NCI-H1930 (cell line): ENCODE data around the gene INPP5D.
"Not testable (repeated sequence)": the region's sequence is repeated elsewhere in the genome, so short reads cannot be mapped to it uniquely, and the experiment has no call there.

Experiments used
- DNase-seq, 2 experiments: peaks; one replicate each; lab custom pipeline; 2025; lab: John Stamatoyannopoulos, UW

The INPP5D gene

DNA sequence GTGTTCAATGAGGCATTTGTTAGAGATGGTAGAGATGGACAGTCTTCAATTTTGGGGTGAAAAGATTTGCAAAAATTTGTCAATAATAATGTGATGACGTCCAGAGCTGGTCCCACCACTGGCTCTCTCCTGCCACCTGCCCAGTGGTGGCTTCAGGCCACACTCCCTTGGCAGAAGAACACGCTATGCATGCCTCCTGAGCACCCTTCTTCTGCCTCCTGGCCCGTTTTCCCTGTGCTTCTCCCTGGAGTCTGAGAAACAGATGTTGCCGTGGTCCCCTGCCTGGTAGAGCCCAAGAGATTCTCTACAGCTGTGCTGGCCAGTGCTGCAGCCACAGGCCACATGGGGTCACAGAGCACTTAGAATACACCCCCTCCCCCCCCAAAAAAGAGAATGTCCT is 33.6 kb downstream of the INPP5D start:
- no peak for DNase-seq

DNA sequence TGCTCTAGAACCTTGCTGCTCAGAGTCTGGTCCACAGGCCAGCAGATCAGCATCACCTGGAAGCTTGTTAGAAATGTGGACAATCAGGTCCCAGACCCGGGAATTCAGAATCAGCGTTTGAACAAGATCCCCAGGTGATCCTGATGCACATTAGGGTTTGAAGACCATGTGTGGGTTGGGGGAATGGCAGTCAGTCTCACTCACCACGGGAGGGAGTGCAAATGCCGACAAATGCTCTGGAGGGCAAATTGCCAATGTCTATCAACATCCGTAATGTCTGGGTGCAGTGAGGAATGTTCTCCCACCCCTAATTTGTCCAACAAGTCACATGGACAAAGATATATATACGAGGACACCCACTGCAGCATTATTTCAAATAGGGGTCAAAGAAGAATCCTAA is 34.5 kb downstream of the INPP5D start:
- no peak for DNase-seq

DNA sequence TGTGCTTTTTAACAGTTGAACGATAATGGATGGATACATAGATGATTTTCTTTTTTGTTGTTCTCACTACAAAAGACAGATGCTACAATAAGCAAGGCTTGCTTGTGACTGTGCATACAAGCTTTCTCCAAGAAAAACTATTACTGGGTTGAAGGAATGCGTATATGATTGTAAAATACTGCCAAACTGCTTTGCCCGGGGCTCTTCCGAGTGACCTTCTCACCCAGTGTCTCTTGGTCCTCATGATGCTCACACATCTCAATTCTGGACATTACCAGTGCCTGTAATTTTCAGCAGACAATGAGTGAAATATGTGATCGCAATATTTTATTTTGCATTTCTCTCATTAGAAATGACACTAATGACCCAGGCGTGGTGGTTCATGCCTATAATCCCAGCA is 35.9 kb downstream of the INPP5D start:
- no peak for DNase-seq

- DNase-seq, result no peak
These were observed 38.5 kb downstream of the INPP5D start for GRCh38 chr2:233098618-233099017.

DNA sequence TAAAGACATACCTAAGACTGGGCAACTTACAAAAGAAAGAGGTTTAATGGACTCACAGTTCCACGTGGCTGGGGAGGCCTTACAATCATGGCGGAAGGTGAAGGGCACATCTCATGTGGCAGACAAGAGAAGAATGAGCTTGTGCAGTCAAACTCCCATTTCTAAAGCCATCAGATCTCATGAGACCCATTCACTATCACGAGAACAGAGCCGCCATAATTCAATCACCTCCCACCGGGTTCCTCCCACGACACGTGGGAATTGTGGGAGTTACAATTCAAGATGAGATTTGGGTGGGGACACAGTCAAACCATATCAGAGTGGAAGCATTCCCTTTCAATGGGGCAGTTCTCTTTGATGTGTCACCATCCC is 39.7 kb downstream of the INPP5D start:
- DNase-seq, result not testable (repeated sequence)

GRCh38 chr2:233100192-233100998 is 40.3 kb downstream of the INPP5D start:
- no peak for DNase-seq

GRCh38 chr2:233101141-233101540 is 41.0 kb downstream of the INPP5D start:
- DNase-seq, result no peak

GRCh38 chr2:233101816-233102215 is 41.7 kb downstream of the INPP5D start:
- DNase-seq, result no peak

- no peak for DNase-seq
These were observed 45.2 kb downstream of the INPP5D start for GRCh38 chr2:233105156-233105895.

DNA sequence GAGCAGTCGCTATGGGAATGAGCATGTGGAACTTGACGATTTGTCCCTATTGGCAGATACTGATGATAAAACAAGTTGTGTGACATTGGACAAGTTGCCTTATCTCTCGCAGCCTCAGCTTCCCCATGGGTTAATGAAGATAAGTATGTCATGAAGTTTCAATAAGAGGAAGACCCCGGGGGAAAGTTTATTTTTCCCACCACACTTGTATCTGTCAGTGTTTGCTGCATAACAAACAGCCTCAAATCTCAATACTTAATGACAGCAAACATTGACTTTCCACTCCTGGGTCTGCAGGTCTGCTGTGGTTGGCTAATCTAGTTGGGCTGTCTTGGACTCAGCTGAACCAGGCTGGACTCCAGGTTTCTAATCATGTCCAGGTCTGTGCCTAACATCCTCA is 45.8 kb downstream of the INPP5D start:
- DNase-seq, result no peak

DNA sequence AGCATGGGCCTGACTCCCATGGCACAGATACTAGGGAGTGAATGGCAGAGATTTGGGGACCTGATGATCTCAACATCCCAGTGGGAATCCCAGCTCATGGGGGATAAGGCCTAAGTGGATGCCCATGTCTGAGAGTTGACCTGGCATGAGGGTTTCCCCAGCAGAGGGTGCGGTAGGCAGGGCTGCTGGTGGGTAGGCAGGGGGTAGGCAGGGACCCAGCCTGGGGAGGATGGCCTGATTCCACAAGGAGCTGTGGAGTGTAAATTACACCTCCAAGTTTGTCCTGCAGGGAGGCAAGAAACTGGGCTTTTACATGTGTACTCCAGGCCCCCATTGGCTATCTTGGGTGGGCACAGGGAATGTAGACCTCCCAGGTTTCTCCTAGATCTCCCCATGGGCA is 46.9 kb downstream of the INPP5D start:
- DNase-seq, result no peak

GRCh38 chr2:233107831-233108300 is 47.7 kb downstream of the INPP5D start:
- no peak for DNase-seq

GRCh38 chr2:233108611-233109490 is 48.7 kb downstream of the INPP5D start:
- DNase-seq, result no peak

DNA sequence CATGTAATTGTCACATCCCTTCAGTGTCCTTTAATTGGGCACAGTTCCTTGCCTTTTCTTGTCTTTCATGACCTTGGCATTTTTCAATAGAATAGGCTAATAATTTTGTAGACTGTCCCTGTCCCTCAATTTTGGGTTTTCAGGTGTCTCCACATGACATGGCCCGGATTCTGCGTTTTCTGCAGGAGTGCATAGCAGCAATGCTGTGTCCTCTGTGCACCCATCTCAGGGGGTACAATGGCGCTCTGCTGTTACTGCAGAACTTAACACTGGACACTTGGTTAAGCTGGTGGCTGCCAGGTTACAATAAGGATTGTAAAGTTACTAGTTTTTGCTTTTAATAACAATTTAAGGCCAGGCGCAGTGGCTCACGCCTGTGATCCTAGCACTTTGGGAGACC is 51.3 kb downstream of the INPP5D start:
- DNase-seq, result no peak

DNA sequence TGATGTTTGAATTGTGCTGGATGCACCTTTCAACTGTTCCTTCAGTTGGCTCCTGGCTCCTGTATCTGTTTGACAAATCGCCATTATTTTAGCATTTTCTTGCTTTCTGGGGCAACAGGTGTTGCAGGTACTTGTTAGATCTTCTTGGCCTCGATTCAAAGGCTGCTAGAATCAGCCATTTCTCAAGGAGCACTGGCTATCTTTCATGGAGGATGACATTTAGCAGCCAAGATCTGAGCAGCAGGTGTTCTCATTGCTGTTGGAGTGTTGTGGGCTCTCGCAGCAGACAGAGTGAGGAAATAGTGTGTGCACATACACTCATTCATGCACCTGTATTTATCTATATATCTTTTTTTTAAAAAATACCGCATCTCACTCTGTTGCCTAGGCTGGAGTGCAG is 52.2 kb downstream of the INPP5D start:
- DNase-seq, result no peak

DNA sequence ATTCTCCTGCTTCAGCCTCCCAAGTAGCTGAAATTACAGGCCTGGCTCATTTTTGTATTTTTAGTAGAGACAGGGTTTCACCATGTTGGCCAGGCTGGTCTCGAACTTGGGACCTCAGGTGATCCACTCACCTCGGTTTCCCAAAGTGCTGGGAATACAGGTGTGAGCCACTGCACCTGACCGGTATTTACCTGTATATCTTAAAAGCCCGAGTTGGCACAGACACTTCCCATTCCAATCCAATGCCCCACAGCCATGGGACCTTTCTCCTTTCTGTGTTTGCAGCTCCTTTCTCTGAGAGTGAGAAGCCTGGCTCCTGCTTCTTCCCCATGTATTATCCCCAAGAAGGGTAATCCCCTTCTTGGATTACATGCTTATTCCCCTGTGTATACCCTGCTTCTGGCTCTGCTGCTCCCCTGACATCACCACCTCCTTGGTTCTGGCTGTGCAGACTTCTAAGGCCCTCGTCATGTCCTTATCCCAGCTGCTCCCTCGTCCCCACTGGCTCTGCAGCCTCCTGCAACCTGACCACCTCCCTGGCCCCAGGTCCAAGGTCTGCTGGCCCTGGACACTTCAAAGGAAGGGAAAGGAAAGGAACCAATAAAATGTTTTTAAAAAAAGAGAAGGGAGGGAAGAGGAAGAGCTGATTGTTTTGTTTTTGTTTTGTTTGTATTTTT is 52.8 kb downstream of the INPP5D start:
- no peak for DNase-seq

DNA sequence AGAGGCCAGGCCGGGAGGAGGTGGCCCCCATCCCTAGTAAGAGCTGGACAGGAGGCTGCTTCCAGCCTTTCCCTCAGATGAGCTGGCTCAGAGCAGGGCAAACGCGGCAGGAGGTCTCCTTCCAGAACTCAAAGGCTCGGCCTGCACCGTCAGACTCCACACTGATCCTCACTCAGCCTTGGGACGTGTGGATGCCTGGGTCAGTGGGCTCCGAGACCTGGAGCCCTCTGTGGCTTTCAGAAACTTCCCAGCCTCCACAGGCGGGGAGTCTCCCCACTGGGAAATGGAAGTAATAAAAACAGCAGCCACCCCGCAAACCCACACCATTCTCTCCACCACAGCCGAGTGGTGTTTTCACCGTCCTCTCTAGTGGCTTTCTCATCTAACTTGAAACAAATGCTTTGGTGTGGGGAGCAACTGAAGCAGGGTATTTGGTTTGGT is 54.3 kb downstream of the INPP5D start:
- DNase-seq, result no peak

- DNase-seq, result no peak
These were observed 55.0 kb downstream of the INPP5D start for GRCh38 chr2:233115121-233115520.

- no peak for DNase-seq
These were observed 55.6 kb downstream of the INPP5D start for GRCh38 chr2:233115741-233116140.

DNA sequence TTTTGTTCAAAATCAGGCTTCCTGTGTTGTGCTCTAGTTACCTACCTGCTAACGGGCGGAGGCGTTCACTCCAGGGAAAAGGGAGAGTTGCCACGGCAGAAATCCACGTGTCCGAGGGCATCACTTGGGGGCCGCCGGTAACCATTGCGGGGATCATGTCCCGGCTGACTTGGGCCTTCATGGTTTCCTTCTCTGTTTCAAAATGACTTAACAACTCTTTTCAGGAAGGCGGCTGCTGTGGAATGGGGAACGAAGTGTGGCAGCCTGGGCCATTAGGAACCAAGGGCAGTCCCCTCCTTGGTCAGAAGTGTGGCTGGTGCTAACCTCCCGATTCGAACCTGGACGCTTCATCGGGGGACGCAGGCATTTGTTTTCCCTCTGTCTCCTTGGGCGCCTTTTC is 56.8 kb downstream of the INPP5D start:
- no peak for DNase-seq

DNA sequence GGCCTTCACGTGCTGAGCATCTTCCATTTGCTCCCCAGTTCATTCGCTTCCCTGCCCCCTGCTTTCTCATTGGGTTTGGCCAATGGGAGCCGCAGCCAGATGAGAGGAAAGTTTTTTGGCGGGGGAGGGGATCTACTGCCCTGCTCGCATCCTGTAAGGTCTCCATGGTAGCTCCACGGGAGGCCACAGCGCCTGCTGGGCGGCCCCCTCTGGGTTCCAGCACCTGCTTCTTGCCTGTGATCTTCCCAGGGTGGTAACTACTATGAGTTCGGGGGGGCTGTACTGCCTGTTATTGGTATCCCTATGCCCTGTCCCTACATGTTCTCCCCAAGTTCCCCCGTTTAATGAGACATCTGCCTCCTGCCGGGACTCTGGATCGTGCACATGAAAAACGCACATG is 57.2 kb downstream of the INPP5D start:
- DNase-seq, result no peak
